Activated T-cell treated with anti-CD3 and anti-CD28 coated beads, Interleukin-2, amount 50 U/mL, for 24 hours (primary cell): ENCODE results near the gene RNGTT.
A peak's percentile ranks its signal among the peaks of the same experiment; 100 is the strongest.

ENCODE experiments used
- DNase-seq: peaks from one replicate; pipeline ENCODE4 v3.0.0-alpha.2; 2020
- H3K27ac Mint-ChIP-seq: 2 replicates; pipeline ENCODE4 v1.8.0; 2020; ENCODE audit warnings: mild to moderate bottlenecking, mixed read lengths
- H3K27me3 Mint-ChIP-seq: 2 replicates; pipeline ENCODE4 v1.8.0; 2020; ENCODE audit warnings: mixed read lengths
- H3K36me3 Mint-ChIP-seq: 2 replicates; pipeline ENCODE4 v1.8.0; 2020; ENCODE audit warnings: low read depth, mixed read lengths
- H3K4me1 Mint-ChIP-seq: 2 replicates; pipeline ENCODE4 v1.8.0; 2020; ENCODE audit warnings: low read depth, mixed read lengths
- H3K4me3 Mint-ChIP-seq: 2 replicates; pipeline ENCODE4 v1.8.0; 2020; ENCODE audit warnings: mild to moderate bottlenecking, moderate library complexity, mixed read lengths
- H3K9me3 Mint-ChIP-seq: 2 replicates; pipeline ENCODE4 v1.8.0; 2020; ENCODE audit warnings: mixed read lengths

The RNGTT gene

GRCh38 chr6:88698661-88699060 is 264.8 kb downstream of the RNGTT start:
- Mint-ChIP-seq H3K36me3 (peaks cover 31% of the 10 kb centered on the region), H3K27ac (no peak overlapping the region), H3K9me3 (peaks cover 16% of the 10 kb centered on the region), H3K4me1 (peaks cover 14% of the 10 kb centered on the region), H3K27me3 (no peaks in the 10 kb centered on the region), H3K4me3 (no peak overlapping the region)
- no peak for DNase-seq

- peaks cover 18% of the 10 kb centered on the region for H3K9me3 Mint-ChIP-seq
- H3K4me1 Mint-ChIP-seq, result peaks cover 12% of the 10 kb centered on the region
- no peak overlapping the region for H3K27ac Mint-ChIP-seq
- H3K36me3 Mint-ChIP-seq, result peaks cover 42% of the 10 kb centered on the region
- DNase-seq, result no peak
- H3K27me3 Mint-ChIP-seq, result no peaks in the 10 kb centered on the region
- H3K4me3 Mint-ChIP-seq, result no peak overlapping the region
These were observed 267.5 kb downstream of the RNGTT start for GRCh38 chr6:88695937-88696336.

GRCh38 chr6:88683734-88684133 is 279.7 kb downstream of the RNGTT start:
- H3K4me1 Mint-ChIP-seq, result peaks cover 2% of the 10 kb centered on the region
- no peak overlapping the region for H3K27ac Mint-ChIP-seq
- no peak for DNase-seq
- no peak overlapping the region for H3K4me3 Mint-ChIP-seq
- peaks cover 38% of the 10 kb centered on the region for H3K36me3 Mint-ChIP-seq
- no peaks in the 10 kb centered on the region for H3K27me3 Mint-ChIP-seq
- H3K9me3 Mint-ChIP-seq, result peaks cover 10% of the 10 kb centered on the region

GRCh38 chr6:88680654-88681053 is 282.8 kb downstream of the RNGTT start:
- Mint-ChIP-seq H3K36me3 (peaks cover 36% of the 10 kb centered on the region), H3K4me3 (no peak overlapping the region), H3K4me1 (peaks cover 2% of the 10 kb centered on the region), H3K27ac (no peak overlapping the region), H3K9me3 (peaks cover 5% of the 10 kb centered on the region), H3K27me3 (no peaks in the 10 kb centered on the region)
- DNase-seq, result no peak

GRCh38 chr6:88679841-88680240 is 283.6 kb downstream of the RNGTT start:
- H3K27ac Mint-ChIP-seq, result no peak overlapping the region
- no peaks in the 10 kb centered on the region for H3K27me3 Mint-ChIP-seq
- no peak for DNase-seq
- no peak overlapping the region for H3K4me3 Mint-ChIP-seq
- H3K4me1 Mint-ChIP-seq, result peaks cover 2% of the 10 kb centered on the region
- H3K36me3 Mint-ChIP-seq, result peaks cover 40% of the 10 kb centered on the region
- peaks cover 5% of the 10 kb centered on the region for H3K9me3 Mint-ChIP-seq

GRCh38 chr6:88677356-88677755 is 286.1 kb downstream of the RNGTT start:
- no peaks in the 10 kb centered on the region for H3K4me1 Mint-ChIP-seq
- H3K36me3 Mint-ChIP-seq, result peaks cover 62% of the 10 kb centered on the region
- H3K4me3 Mint-ChIP-seq, result no peak overlapping the region
- H3K27me3 Mint-ChIP-seq, result no peaks in the 10 kb centered on the region
- H3K27ac Mint-ChIP-seq, result no peak overlapping the region
- DNase-seq, result no peak
- H3K9me3 Mint-ChIP-seq, result peaks cover 13% of the 10 kb centered on the region

GRCh38 chr6:88671624-88672023 is 291.8 kb downstream of the RNGTT start:
- no peak for DNase-seq
- peaks cover 42% of the 10 kb centered on the region for H3K9me3 Mint-ChIP-seq
- no peak overlapping the region for H3K27ac Mint-ChIP-seq
- no peaks in the 10 kb centered on the region for H3K4me1 Mint-ChIP-seq
- no peaks in the 10 kb centered on the region for H3K27me3 Mint-ChIP-seq
- peaks cover 92% of the 10 kb centered on the region for H3K36me3 Mint-ChIP-seq
- no peak overlapping the region for H3K4me3 Mint-ChIP-seq

- H3K4me1 Mint-ChIP-seq, result no peaks in the 10 kb centered on the region
- H3K27ac Mint-ChIP-seq, result no peak overlapping the region
- no peak for DNase-seq
- H3K4me3 Mint-ChIP-seq, result no peak overlapping the region
- no peaks in the 10 kb centered on the region for H3K27me3 Mint-ChIP-seq
- H3K36me3 Mint-ChIP-seq, result peaks cover 94% of the 10 kb centered on the region
- H3K9me3 Mint-ChIP-seq, result peaks cover 39% of the 10 kb centered on the region
These were observed 293.0 kb downstream of the RNGTT start for GRCh38 chr6:88670369-88670768.

- DNase-seq, result no peak
- Mint-ChIP-seq H3K4me1 (no peaks in the 10 kb centered on the region), H3K4me3 (no peak overlapping the region), H3K36me3 (peaks cover 96% of the 10 kb centered on the region), H3K27ac (no peak overlapping the region), H3K9me3 (peaks cover 38% of the 10 kb centered on the region), H3K27me3 (no peaks in the 10 kb centered on the region)
These were observed 293.9 kb downstream of the RNGTT start for GRCh38 chr6:88669475-88669874.

GRCh38 chr6:88666901-88667300 is 296.5 kb downstream of the RNGTT start:
- H3K9me3 Mint-ChIP-seq, result peaks cover 40% of the 10 kb centered on the region
- H3K27me3 Mint-ChIP-seq, result no peaks in the 10 kb centered on the region
- no peak for DNase-seq
- peaks cover 7% of the 10 kb centered on the region for H3K4me1 Mint-ChIP-seq
- H3K36me3 Mint-ChIP-seq, result peaks cover 97% of the 10 kb centered on the region
- H3K27ac Mint-ChIP-seq, result no peak overlapping the region
- H3K4me3 Mint-ChIP-seq, result no peak overlapping the region

- peaks cover 97% of the 10 kb centered on the region for H3K36me3 Mint-ChIP-seq
- H3K27me3 Mint-ChIP-seq, result no peaks in the 10 kb centered on the region
- no peak for DNase-seq
- peaks cover 38% of the 10 kb centered on the region for H3K9me3 Mint-ChIP-seq
- H3K4me1 Mint-ChIP-seq, result peaks cover 7% of the 10 kb centered on the region
- H3K27ac Mint-ChIP-seq, result no peak overlapping the region
- no peak overlapping the region for H3K4me3 Mint-ChIP-seq
These were observed 298.3 kb downstream of the RNGTT start for GRCh38 chr6:88665131-88665530.

GRCh38 chr6:88663801-88664200 is 299.6 kb downstream of the RNGTT start:
- H3K27ac Mint-ChIP-seq, result no peak overlapping the region
- H3K4me1 Mint-ChIP-seq, result peaks cover 7% of the 10 kb centered on the region
- H3K36me3 Mint-ChIP-seq, result peaks cover 97% of the 10 kb centered on the region
- DNase-seq, result no peak
- no peak overlapping the region for H3K4me3 Mint-ChIP-seq
- peaks cover 39% of the 10 kb centered on the region for H3K9me3 Mint-ChIP-seq
- no peaks in the 10 kb centered on the region for H3K27me3 Mint-ChIP-seq

GRCh38 chr6:88662653-88663174 is 300.7 kb downstream of the RNGTT start:
- Mint-ChIP-seq H3K27me3 (no peaks in the 10 kb centered on the region), H3K4me3 (no peak overlapping the region), H3K27ac (peak overlapping the region; percentile 58), H3K9me3 (peaks cover 35% of the 10 kb centered on the region), H3K4me1 (peaks cover 8% of the 10 kb centered on the region), H3K36me3 (peaks cover 98% of the 10 kb centered on the region)
- DNase-seq, result no peak

GRCh38 chr6:88662163-88662580 is 301.2 kb downstream of the RNGTT start:
- Mint-ChIP-seq H3K4me1 (peaks cover 13% of the 10 kb centered on the region), H3K4me3 (no peak overlapping the region), H3K36me3 (peaks cover 98% of the 10 kb centered on the region), H3K27me3 (no peaks in the 10 kb centered on the region), H3K27ac (no peak overlapping the region), H3K9me3 (peaks cover 35% of the 10 kb centered on the region)
- no peak for DNase-seq

GRCh38 chr6:88661136-88661535 is 302.3 kb downstream of the RNGTT start:
- Mint-ChIP-seq H3K27ac (no peak overlapping the region), H3K36me3 (peaks cover 97% of the 10 kb centered on the region), H3K9me3 (peaks cover 35% of the 10 kb centered on the region), H3K27me3 (no peaks in the 10 kb centered on the region), H3K4me1 (peaks cover 13% of the 10 kb centered on the region), H3K4me3 (no peak overlapping the region)
- DNase-seq, result no peak

- Mint-ChIP-seq H3K36me3 (peaks cover 50% of the 10 kb centered on the region), H3K4me1 (peaks cover 10% of the 10 kb centered on the region), H3K27me3 (no peaks in the 10 kb centered on the region), H3K4me3 (no peak overlapping the region), H3K27ac (no peak overlapping the region), H3K9me3 (peaks cover 12% of the 10 kb centered on the region)
- DNase-seq, result no peak
These were observed 307.8 kb downstream of the RNGTT start for GRCh38 chr6:88655586-88655985.
